GM12875 (cell line): Measurements from ENCODE around the gene GPR107.

Source experiments
- H3K4me3 ChIP-seq: one replicate; pipeline ENCODE4 v1.5.1; 2011; ENCODE audit warnings: low read depth, low read length, control low read depth
- TF ChIP-seq, protein P1 (sequence below): IDR thresholded peaks from 2 replicates; pipeline ENCODE4 v1.5.1; 2011; ENCODE audit warnings: low read depth, mild to moderate bottlenecking, control low read depth, inconsistent platforms, low read length, moderate library complexity, borderline replicate concordance; ENCODE audit not compliant: insufficient read depth

GPR107 gene

DNA sequence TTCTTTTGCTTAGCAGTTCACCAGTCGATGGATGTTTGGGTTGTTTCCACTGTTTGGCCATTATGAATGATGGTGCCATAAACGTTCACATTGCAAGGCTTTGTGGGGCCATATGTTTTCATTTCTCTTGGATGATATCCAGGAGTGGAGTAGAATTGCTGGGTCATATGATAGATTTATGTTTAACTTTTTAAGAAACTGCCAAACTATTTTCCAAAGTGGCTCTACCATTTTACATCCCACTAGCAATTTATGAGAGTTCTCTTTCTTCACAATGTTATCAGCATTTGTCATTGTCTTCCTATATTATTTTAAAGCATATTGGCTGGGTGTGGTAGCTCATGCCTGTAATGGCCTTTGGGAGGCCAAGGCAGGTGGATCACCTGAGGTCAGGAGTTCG lies 5.2 kb downstream of the GPR107 start:
- no peak overlapping the region for H3K4me3 ChIP-seq
- TF ChIP-seq, protein P1, sequence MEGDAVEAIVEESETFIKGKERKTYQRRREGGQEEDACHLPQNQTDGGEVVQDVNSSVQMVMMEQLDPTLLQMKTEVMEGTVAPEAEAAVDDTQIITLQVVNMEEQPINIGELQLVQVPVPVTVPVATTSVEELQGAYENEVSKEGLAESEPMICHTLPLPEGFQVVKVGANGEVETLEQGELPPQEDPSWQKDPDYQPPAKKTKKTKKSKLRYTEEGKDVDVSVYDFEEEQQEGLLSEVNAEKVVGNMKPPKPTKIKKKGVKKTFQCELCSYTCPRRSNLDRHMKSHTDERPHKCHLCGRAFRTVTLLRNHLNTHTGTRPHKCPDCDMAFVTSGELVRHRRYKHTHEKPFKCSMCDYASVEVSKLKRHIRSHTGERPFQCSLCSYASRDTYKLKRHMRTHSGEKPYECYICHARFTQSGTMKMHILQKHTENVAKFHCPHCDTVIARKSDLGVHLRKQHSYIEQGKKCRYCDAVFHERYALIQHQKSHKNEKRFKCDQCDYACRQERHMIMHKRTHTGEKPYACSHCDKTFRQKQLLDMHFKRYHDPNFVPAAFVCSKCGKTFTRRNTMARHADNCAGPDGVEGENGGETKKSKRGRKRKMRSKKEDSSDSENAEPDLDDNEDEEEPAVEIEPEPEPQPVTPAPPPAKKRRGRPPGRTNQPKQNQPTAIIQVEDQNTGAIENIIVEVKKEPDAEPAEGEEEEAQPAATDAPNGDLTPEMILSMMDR = no peak

DNA sequence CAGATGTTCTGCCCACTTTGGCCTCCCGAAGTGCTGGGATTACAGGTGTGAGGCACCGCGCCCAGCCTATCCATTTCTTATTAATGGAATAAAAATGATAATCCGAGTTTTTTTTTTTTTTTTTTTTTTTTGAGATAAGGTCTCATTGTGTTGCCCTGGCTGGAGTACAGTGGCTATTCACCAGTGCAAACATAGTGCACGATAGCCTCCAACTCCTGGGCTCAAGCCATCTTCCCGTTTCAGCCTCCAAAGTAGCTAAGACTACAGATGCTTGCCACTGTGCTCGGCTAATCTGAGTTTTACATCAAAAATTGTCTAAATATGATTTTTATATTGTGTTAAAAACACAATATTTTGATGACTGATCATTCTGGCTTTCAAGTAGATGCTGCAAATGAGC lies 6.6 kb downstream of the GPR107 start:
- no peak overlapping the region for H3K4me3 ChIP-seq
- TF ChIP-seq, protein P1 = no peak

DNA sequence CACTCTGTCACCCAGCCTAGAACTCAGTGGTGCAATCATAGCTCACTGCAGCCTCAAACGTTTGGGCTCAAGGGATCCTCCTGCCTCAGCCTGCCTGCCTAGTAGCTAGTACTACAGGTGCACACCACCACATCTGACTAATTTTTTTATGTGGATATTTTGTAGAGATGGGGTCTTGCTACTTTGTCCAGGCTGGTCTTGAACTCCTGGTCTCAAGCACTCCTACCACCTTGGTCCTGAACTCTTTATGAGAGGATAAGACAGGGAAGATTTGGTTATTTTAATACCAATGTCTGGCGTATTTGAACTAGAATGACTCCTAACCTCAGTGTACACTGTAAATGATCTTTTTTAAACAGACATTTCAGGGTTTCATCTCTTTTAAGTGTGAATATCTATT lies 9.0 kb downstream of the GPR107 start:
- no peak overlapping the region for H3K4me3 ChIP-seq
- TF ChIP-seq, protein P1 = no peak

DNA sequence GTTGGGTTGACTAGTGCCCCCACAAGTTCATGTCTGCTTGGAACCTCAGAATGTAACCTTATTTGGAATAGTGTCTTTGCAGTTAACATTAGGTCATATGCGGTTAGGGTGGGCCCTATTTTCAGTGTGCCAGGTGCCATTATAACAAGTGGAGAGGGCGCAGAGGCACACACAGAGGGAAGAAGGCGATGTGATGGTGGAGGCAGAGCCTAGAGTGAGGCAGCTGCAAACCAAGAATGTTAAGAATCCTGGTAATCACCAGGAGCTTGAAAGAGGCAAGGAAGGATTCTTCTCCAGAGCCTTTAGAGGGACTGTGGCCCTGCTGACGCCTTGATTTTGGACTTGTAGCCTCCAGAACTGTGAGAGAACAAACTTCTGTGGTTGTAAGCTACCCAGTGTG lies 10.9 kb downstream of the GPR107 start:
- TF ChIP-seq, protein P1 = no peak
- no peak overlapping the region for H3K4me3 ChIP-seq

DNA sequence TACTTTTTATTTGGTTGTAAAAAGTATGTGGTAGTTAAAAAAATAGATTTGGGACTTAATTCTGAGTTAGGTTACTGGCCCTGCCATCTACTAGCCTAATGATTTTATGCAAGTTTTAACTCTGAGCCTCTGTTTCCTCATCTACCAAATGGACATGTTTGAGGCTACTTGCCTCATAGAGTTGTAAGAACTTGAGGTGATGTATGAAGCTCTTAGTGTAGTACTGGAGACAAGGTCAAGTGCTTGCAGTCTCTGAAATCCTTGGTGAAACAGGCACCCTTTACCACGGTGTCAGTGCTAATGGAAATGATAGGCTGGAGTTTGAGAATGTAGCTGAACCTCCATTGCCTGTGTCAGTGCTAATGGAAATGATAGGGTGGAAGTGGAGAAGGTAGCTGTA lies 15.3 kb downstream of the GPR107 start:
- TF ChIP-seq, protein P1 = no peak
- no peak overlapping the region for H3K4me3 ChIP-seq

DNA sequence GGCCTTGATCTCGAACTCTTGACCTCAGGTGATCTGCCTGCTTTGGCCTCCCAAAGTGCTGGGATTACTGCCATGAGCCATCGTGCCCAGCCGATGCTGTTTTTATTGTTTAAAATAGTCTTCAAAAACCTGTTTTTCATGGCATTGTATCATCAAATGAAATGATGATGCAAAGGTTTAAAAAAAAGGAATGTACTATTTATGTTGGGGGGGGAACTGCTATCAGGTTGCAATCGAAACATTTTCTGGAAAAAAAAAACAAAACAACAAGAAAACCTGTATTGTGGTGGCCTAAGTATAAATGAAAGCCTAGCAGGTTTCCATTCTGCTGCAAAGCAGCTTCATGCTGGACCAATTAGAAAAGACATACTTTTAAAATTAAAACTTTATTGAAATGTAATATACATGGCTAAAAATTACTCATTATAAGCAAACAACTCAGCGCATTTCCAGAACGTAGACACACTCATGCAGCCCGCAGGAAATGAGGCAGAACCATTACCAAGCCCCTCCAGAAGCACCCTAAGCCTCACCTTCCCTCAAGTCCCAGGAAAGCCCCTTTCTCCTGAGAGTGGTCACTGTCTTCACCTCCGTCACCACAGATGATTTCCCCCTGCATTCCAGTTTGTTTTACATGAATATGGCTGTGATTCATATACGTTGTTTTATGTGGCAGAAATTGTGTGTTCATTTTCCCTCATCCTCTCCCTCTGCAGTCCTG lies 19.0 kb downstream of the GPR107 start:
- no peak overlapping the region for H3K4me3 ChIP-seq
- TF ChIP-seq, protein P1 = no peak

DNA sequence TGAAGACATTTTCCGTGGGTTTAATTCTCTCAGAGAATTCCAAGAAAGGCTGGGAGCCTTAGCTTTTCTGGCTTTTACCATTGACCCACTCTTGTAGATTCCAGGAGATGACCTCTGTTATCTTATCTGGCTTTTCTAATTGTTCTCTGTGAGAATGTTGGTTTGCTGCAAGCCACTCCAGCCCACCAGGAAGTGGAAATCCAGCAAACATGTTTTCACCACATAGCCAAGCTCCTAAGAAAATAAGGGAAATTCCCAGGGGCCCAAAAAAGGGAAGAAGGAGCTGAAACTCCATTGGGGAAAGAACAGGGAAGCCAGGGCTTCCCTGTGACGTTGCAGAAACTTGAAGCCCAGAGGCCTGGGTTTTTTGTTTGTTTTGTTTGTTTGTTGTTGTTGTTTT lies 19.7 kb downstream of the GPR107 start:
- TF ChIP-seq, protein P1 = no peak
- no peak overlapping the region for H3K4me3 ChIP-seq
